Suppressor macrophage (primary cell): ENCODE measurements around the gene NRP2.

Source experiments
- DNase-seq, 4 experiments: peaks; one replicate each; pipeline ENCODE4 v3.0.0-alpha.2; 2020 to 2022
- total RNA-seq, 17 experiments: gene quantifications; one replicate each; lab custom pipeline; 2026; ENCODE audit warnings: mixed read lengths in 6 of 17, inconsistent platforms in 3 of 17; lab: John Stamatoyannopoulos, UW

NRP2 gene, protein sequence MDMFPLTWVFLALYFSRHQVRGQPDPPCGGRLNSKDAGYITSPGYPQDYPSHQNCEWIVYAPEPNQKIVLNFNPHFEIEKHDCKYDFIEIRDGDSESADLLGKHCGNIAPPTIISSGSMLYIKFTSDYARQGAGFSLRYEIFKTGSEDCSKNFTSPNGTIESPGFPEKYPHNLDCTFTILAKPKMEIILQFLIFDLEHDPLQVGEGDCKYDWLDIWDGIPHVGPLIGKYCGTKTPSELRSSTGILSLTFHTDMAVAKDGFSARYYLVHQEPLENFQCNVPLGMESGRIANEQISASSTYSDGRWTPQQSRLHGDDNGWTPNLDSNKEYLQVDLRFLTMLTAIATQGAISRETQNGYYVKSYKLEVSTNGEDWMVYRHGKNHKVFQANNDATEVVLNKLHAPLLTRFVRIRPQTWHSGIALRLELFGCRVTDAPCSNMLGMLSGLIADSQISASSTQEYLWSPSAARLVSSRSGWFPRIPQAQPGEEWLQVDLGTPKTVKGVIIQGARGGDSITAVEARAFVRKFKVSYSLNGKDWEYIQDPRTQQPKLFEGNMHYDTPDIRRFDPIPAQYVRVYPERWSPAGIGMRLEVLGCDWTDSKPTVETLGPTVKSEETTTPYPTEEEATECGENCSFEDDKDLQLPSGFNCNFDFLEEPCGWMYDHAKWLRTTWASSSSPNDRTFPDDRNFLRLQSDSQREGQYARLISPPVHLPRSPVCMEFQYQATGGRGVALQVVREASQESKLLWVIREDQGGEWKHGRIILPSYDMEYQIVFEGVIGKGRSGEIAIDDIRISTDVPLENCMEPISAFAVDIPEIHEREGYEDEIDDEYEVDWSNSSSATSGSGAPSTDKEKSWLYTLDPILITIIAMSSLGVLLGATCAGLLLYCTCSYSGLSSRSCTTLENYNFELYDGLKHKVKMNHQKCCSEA
- 264 to 957 (median 426) reads per million in 17 experiments for total RNA-seq

DNA sequence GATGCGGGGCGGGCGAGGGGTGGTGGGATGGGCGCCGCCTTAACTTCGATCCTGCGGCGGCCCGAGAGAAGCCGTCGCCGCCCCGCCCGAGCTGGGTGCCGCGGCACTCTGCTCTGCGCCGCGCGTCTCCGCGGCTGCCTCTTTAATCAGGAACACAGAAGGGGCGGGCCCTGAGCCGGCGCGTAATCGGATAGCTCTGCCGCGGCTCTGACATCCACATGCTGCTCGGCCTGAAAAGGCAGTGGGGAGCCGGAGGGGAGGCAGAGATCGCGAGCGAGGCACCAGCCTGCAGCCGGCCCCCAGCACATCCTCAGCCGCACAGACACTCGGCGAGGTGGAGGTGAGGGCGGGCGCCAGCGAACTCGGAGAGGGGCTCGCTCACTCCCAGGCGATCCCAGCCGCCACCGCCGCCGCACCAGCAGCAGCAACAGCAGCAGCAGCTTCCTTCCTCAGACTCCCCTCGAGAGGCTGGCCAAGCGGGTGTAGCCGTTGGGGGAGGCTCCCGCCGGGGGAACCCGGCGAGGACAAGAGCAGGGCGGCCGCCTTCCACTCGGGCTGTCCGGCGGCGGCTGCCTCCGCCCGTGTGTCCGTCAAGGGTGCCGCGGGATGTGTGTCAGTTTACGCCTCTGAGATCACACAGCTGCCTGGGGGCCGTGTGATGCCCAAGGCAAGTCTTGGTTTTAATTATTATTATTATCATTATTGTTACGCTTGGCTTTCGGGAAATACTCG is at the start of gene NRP2:
TSS of gene NRP2 (plus strand) at position 263 of the 732 bp plus-strand sequence. CDS start 790 bp downstream, outside the sequence.
- peak; percentile 86 to 95 (median 92) for DNase-seq

DNA sequence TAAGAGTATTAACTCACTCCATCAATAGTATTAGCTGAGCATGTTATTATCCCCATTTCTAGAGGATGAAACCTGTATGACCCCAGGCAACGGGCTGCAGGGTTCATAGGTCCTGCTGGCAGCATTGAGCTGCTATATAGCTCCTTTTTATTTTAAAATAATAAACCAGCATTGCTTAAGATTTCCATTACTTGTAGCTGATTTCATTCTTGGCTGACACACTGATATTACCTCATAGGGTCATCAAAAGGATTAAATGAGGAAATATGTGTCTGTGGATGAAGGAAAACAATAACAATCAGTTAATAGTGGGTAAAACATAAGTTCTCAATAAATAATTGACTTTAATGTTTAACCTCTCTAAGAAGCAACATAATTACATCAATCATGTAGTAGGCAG is 48.3 kb upstream of the NRP2 start:
- DNase-seq = no peak

DNA sequence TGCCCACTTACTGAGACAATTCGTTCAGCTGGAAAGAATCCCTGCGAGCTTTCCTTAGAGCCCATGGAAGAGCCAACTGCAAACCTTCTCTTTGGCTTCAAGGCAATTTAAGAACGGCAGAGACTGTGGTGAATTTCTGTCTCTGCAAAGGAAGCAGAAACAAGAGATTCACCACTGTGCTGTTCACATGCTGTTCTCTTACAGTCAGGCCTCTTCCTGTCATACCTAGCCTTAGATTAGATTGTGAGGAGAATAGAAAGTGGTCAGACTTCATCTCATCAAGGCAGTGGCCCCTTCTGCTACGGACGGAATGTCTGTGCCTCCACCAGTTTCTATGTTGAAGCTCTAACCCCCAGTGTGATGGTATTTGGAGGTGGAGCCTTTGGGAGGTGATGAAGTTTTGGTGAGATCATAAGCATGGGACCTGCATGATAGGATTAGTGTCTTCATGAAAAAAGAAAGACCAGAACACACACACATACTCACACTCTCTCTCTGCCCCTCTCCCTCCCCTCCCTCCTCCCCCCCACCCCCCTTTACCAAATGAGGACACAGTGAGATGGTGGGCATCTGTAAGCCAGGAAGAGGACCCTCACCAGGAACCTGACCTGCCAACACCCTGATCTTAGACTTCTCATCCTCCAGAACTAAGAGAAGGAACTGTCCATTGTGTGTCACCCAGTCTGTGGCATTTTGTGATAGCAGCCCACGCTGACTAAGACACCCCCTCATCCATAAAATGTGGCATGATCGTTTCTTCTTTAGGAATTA is 45.6 kb upstream of the NRP2 start:
- DNase-seq = no peak

DNA sequence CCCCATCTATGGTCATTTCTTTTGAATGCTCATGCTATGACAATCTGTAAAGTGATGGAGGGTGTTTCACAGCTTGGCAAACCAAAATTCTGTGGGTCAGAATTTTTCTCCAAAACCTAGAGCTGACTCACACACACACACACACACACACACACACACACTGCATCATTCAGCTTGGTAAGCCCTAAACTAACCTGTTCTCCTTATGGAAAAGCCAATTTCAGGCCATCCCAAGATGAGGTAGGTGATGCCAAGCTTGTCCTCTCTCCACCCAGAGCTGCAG is 45.0 kb upstream of the NRP2 start:
- no peak for DNase-seq

DNA sequence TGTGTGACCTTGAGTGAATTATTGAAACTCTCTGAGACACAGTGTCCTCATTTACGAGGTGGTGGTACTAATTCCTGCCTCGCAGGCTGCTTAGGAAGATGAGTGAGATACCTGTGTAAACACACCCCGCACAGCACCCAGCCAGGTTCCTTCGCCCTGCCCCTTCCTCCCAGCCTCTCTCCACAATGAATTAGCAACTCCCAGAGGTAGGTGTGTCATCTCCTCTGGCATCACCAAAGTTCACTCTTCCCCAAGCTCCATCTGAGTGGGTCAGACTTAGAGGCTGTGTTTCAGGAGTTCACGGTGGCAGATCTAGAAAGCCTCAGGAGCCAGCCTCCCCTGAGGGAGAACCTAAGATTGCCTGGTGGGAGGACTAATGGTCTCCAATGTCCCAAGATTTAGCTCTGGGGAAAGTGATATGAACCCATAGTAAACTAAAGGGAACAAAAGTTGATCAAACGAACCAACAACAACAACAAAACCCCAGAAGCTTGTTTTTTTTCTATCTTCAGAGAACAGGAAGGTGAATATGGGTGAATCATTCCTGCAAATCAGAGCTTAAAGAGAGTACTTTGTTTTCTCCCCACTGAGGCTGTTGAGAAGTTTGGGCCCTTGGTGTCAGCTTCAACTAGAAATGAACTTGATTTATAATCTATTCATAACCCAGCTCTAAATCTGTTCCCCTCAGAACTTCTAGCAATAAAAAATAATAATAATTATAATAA is 44.4 kb upstream of the NRP2 start:
- no peak for DNase-seq

DNA sequence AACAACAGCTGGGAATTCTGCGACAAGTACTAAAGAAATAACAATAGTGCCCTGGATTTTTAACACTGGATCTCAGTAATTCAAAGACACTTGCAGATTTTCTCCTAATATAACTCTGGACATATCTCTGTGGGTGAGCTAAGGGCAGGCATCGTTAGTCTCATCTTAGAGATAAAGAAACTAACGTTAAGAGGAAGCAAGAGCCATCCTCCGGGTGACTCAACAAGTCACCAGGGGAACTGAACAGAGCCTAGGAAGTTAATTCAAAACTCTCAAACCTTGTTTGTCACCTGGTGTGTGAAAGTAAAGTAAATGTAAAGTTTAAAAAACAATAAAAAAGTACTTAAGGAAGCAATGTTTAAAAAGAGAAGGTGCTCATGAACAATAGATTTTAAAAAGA is 41.6 kb upstream of the NRP2 start:
- peak; percentile 35 to 56 (median 46) for DNase-seq

DNA sequence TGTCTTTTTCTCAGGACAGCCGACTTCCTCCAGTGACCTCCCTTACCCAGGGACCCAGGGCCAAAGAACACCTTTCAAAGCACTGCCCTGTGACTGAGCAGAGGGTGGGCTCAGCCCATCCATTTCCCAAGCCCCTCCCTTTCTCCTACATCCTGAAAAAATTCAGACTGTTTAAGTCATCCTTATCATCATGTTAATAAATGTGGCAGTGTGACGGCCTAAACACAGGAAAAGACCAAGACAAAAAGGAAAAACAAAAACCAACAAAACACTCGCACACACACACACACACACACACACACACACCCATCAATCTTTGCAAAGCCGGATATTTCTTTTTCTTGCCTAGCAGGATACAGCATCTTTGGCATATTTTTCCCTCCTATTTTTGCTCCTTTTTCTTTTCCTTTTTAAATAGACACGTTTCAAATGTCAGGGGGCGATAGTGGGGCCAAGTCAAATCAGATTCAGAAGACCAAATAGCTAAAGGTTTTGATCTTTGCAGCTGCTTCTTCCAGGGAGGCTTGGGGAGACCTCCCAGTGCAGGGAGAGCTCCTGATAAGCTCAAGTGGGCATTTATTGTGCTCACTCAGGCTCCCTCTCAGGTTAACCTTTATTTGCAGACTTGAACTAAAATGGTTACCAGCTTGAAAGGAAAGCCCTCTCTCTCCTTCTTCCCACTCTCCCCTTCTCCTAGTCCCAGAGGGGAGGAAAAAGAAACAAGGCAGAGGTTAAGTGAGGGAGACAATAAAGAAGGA is 39.5 kb upstream of the NRP2 start:
- no peak for DNase-seq

DNA sequence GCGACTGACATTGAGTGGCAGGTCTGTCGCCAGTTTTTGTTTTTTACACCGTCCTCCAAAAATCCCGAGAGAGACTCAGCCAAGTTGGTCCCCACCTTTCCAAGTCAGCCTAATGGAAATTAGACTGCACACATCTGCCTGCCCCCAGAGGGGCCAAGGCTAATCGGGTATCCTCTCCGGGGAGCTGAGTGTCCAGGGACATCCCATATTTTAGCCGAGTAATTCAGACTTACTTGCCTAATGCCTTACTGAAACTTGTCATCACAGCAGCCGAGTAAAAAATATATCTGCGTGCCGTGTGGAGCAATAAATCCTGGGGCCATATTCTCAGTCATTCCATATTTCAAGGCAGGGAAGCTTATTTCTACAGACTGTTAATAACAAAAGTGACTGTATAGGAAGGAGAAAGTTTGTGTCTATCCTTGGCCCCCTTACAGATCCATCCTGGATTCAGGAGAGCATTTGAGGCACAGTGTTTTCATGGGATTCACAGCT is 38.9 kb upstream of the NRP2 start:
- DNase-seq = no peak

DNA sequence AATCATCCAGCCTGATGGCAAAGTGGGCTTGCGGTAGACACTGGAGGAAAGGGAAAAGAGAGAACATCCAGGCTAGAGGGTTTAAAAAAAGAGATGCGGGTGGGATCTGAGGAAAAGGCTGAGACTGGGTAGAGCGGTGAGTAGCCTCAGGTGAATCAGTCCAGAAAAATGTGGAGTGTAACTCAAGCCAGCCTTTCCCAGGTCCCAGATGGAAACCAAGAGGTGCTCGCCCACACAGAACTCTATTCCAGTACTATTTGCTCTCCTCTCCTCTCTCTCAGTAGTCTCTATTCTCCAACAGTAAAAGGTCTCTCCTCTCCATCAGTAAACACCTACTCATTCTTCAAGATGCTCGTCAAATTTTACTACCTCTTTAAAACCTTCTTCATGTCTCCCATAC is 38.3 kb upstream of the NRP2 start:
- DNase-seq = no peak

DNA sequence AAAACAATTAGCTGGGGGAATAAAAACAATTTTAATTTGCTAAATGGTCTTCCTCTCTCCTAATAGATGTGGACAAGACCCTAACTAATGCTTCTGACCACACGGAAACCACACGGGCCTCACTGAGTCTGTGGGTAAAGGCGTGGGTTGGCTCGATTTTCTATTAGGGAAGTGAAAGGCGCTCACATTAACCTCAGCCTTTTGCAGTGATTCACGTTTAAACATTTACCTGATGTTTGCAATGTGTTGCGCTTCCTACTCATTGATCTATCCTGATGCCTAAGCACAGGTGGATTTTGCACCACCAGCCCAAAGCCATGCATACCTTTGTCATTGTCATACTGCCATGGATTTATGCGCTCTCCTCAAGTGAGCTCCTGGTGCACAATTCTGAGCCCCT is 35.6 kb upstream of the NRP2 start:
- peak in 3 of 4 experiments; percentile 17 to 45 (median 31) for DNase-seq

DNA sequence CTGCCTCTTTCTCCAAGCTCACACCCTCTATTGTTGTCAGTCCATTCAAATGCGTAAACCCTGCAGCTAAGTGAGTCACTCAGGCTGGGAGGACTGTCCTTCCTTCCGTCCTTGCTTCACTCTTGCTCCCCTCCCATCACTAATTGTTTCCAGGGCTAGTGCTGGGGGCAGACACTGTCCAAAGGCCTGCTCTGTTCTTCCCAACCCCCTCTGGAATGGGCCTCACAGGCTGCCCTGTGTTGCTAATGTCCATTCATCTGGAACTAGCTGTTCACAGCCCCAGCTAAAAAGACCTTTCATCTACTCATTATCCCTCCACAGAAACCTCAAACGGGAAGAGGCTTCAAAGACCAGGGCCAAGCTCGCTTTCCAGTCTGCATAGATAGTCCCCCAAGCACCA is 31.9 kb upstream of the NRP2 start:
- no peak for DNase-seq

DNA sequence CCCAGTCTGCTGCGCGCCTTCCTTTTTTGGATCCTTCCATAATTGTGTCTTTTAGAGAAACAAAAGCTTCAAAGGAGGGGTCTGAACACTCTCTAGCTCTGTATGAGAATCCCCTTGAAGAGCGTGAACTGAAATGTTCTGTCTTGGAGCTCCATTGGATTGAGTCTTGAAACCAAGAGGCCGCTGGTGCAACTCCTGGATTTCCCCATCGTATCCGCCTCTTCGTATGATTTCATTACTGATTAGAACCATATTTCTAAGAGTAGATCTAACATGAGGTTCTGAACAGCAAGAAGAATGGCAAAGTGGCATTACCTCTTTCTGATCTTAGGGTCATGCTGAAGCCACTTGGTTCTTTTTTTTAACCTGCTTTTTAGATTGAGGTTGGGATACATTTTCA is 31.4 kb upstream of the NRP2 start:
- no peak for DNase-seq

DNA sequence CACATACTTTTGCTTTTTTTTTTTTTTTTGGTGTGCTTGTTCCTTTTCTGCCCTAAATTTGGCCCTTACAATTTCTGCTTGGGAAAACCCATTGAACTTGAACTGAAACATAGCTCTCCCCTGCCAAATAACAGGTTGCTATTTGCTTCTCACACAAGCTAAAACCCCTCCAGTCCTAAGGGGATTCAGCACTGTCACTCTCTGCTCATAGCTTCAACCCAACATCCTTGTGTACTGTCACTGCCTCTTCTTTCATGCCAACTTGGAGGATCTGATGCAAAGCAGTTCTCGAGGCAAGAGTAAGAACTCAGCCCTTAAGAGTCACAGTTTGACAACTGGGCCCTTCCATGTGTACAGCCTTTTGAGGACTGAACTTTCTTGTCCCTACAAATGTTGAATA is 30.6 kb upstream of the NRP2 start:
- no peak for DNase-seq

DNA sequence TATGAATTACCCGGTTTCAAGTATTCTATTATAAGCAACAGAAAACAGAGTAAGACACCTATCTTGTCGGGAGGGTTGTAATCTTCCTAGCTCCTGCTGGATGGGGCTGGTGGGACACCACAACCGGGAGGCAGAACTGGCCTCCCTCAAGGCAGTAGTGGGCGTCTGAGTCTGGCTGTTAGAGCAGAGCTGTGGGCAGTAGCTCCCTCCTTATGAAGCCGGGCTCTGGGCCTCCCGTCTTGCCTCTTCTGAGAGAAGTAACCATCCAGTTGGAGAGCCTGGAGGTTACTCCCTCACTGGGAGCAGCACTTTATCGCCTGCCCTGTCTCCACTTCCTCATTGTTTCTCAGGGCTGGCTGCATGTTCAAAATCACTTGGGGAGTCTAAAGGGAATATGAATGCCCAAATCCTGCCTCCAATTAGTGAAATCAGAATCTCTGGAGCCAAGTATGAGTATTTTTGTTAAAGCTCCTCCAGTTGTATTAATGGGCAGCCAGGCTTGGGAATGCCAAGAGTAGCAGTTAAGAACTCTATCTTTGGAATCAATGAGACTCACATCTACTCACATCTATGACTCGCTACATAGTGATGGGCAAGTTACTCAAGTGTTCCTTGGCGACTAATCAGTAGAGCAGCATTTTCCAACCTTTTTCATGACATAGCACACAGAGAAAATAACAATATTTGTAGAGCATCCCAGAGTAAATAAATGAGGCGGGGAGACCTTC is 27.3 kb upstream of the NRP2 start:
- peak in 1 of 4 experiments; percentile 9 for DNase-seq

DNA sequence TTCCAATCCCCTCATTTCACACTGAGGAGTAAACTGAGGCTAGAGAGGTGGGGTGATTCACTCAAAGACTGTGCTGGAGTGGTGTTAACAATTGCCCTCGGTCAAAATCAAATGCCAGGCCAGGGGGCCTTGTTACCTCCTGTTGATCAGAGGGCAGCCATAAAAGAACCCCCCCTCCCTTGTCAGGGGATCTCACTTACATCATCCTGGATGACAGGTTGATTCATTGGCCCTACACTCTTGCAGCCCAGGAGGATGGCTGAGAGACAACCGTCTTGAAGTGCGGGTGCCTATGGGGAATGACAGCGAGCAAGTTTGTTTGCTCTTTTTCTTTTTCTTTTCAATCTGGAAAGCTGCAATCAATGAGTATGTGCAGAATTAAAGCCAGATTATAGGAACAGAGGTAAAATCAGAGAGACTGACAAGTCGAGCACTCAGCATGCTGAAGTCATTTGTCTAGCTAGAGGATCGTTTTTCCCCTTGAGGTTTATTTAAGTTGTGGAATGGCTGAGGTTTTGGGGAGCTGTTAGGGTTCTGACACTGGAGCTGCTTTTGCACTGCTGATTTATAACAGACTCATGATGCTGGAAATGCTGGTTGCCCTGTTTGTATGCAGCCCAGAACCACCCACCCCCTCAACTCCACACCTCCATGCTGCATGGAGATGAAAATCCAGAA is 26.4 kb upstream of the NRP2 start:
- DNase-seq = no peak

DNA sequence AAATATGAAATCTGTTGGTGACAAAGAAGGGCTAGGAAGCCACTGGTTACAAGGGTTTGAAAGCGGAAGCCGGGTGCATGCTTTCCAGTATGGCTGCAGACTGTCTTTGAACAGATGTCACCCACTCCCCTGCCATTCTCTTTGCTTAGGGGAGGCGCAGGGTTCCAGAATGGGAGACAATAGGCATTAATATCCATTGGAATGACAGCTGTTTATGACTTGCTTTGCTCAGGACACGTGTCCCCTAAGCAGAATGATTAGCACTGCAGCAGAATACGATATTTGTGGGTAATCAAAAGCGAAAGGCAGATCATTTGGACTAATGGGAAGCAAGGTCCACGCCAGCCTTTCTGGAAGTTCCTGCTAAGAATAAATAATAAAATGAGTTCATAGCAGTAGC is 25.8 kb upstream of the NRP2 start:
- DNase-seq = no peak

DNA sequence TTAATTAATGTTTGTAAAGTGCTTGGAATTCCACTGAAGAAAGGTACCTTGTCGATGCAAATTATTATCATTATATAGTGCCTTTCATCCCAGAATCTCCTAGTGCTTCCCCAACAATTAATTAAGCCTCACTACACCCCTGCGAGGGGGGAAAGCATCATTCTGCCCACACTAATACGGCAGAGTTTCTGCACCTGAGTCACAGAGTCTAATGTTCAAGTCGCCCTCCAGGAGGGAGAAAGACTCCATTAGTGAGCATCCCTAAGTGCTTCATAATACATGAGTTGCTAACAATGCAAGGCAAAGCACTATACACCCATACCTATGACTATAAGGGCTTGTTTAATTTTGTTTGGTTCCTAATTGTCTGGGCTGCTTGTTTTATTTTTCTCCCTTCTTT is 25.4 kb upstream of the NRP2 start:
- no peak for DNase-seq

DNA sequence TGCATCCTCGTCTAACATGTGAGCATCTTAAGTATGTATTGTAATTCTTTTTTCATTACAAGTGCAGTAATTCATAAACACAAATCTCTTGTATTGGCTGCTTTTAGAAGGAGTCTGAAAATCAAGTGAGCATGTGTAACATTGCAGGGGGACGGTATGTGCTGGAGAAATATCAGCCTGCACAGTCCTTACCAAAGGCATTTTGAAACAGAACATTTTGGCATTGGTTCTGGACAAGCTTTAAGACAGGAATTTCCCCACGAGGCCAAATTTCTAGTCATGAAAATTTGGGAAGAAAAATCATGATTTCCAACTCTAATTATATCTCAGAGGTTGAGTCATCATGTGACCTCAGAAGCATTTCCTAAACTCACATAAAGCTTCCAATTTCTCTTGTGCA is 24.7 kb upstream of the NRP2 start:
- DNase-seq = no peak

DNA sequence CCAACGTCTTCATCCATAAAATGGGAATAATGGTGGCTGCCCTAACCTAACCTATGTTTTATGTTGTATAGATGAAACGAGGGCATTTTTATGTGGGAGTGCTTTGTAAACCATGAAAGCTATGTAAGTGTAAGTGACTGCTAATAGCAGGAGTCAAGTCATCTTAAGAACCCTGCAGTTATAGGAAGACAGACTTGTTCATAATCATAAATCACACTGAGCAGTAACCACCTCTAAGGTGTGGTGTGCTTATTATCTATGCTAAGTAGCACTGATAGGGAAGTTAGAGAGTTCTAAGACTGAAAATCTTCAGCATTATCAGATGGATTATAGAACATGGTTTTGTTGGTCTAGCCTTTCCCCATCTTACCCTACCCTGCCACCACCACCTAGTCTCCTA is 24.2 kb upstream of the NRP2 start:
- no peak for DNase-seq
